CD8-positive, alpha-beta memory T cell (primary cell): ENCODE results near the gene STRBP. TPM values are rescaled to one million over a fixed set of nuclear protein-coding genes. Genes with fewer than 3 reads are reported as not detected.
"Not testable (repeated sequence)": the region's sequence is repeated elsewhere in the genome, so short reads cannot be mapped to it uniquely, and the experiment has no call there.

Experiments
- CTCF ChIA-PET: fragments of 350-600 bp; sonication (Branson Sonifier 250); formaldehyde crosslinking; loops from one replicate; lab custom pipeline; 2021; ENCODE audit warnings: antibody characterized with exemption; lab: Charles Lee
- POLR2A ChIA-PET: fragments of 350-600 bp; sonication (Branson Sonifier 250); formaldehyde crosslinking; loops from one replicate; lab custom pipeline; 2021; ENCODE audit warnings: antibody characterized with exemption; lab: Charles Lee
- DNase-seq, 5 donors: peaks; one replicate each; pipeline versions ENCODE4 v3.0.0 to v3.0.0-alpha.2; 2020 to 2022; ENCODE audit warnings: mixed read lengths in 1 of 5
- H3K27ac ChIP-seq: one replicate; pipeline ENCODE4 v1.7.0; 2013; ENCODE audit warnings: low read depth, mild to moderate bottlenecking, low read length, moderate library complexity
- H3K27me3 ChIP-seq: 2 replicates; pipeline ENCODE4 v1.7.0; 2013; ENCODE audit warnings: low read length, mild to moderate bottlenecking; ENCODE audit not compliant: insufficient read depth, poor library complexity, severe bottlenecking
- H3K36me3 ChIP-seq: 2 replicates; pipeline ENCODE4 v1.7.0; 2013; ENCODE audit warnings: mild to moderate bottlenecking, low read length, moderate library complexity; ENCODE audit not compliant: insufficient read depth
- H3K4me1 ChIP-seq: 2 replicates; pipeline ENCODE4 v1.7.0; 2013; ENCODE audit warnings: mild to moderate bottlenecking, low read length, moderate library complexity; ENCODE audit not compliant: insufficient read depth
- H3K4me3 ChIP-seq: 2 replicates; pipeline ENCODE4 v1.7.0; 2013; ENCODE audit warnings: mild to moderate bottlenecking, low read length
- H3K9me3 ChIP-seq: 2 replicates; pipeline ENCODE4 v1.7.0; 2013; ENCODE audit warnings: mild to moderate bottlenecking, low read length
- H3K27ac Mint-ChIP-seq, 8 donors: one replicate each; pipeline ENCODE4 v1.8.0; 2020 to 2021; ENCODE audit warnings: mixed read lengths in 8 of 8, mild to moderate bottlenecking in 6 of 8, inconsistent platforms in 3 of 8, moderate library complexity in 3 of 8
- H3K27me3 Mint-ChIP-seq, 2 donors: one replicate each; pipeline ENCODE4 v1.8.0; 2020 to 2021; ENCODE audit warnings: mixed read lengths in 2 of 2, mild to moderate bottlenecking in 1 of 2, moderate library complexity in 1 of 2
- H3K36me3 Mint-ChIP-seq, 3 donors: one replicate each; pipeline ENCODE4 v1.8.0; 2020 to 2021; ENCODE audit warnings: mixed read lengths in 3 of 3, inconsistent platforms in 1 of 3, mild to moderate bottlenecking in 1 of 3
- H3K4me1 Mint-ChIP-seq, 3 donors: one replicate each; pipeline ENCODE4 v1.8.0; 2020 to 2021; ENCODE audit warnings: mixed read lengths in 3 of 3, inconsistent platforms in 1 of 3, mild to moderate bottlenecking in 1 of 3
- H3K4me3 Mint-ChIP-seq, 7 donors: one replicate each; pipeline ENCODE4 v1.8.0; 2020 to 2021; ENCODE audit warnings: mixed read lengths in 7 of 7, mild to moderate bottlenecking in 6 of 7, moderate library complexity in 4 of 7, inconsistent platforms in 2 of 7
- H3K9me3 Mint-ChIP-seq, 5 donors: one replicate each; pipeline ENCODE4 v1.8.0; 2020 to 2022; ENCODE audit warnings: mixed read lengths in 5 of 5, mild to moderate bottlenecking in 3 of 5, moderate library complexity in 2 of 5, inconsistent platforms in 1 of 5
- polyA plus RNA-seq: library from polyadenylated mRNA; unstranded; fragments of 300-500 nt; fragmentation: Illumina TruSeq; gene quantifications from one replicate; pipeline ENCODE4 v1.2.3, GENCODE V29; 2021
- total RNA-seq, 2 experiments: library from RNA; stranded (reverse); gene quantifications; one replicate each; pipeline ENCODE4 v1.2.3, GENCODE V29; 2021

Gene STRBP
- total and polyA plus RNA-seq, 3 experiments from 2014 or later = 22.2 to 32.3 (median 31.4) TPM

DNA sequence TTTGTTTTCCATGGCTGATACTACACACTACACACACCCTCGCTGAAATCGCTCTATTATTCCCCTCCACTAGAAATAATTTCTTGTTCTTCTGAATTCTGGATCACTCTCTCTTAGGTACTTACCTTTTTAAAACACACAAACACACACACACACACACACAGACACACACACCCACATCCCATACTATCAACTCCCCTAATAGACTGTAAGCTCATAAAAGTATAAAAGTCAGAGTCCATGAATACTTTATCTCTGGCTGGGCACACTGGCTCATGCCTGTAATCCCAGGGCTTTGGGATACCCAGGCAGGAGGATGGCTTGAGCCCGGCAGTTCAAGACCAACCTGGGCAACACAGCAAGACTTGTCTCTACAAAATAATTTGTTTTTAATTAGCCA, 11.1 kb downstream of the STRBP start:
- Histone ChIP-seq H3K27ac (no peak overlapping the region), H3K36me3 (no peaks in the 10 kb centered on the region), H3K4me3 (no peak overlapping the region), H3K27me3 (no peaks in the 10 kb centered on the region), H3K9me3 (no peaks in the 10 kb centered on the region), H3K4me1 (no peaks in the 10 kb centered on the region)
- Mint-ChIP-seq H3K4me3 (no peak overlapping the region), H3K27me3 (peaks cover 0 to 3% of the 10 kb centered on the region in 2 donors), H3K27ac (no peak overlapping the region), H3K4me1 (peaks cover 9 to 51% (median 38%) of the 10 kb centered on the region in 3 donors), H3K9me3 (no peaks in the 10 kb centered on the region), H3K36me3 (peaks cover 0 to 1% (median 0%) of the 10 kb centered on the region in 3 donors)
- DNase-seq = no peak
- POLR2A ChIA-PET = no interaction called here
- CTCF ChIA-PET = no interaction called here

DNA sequence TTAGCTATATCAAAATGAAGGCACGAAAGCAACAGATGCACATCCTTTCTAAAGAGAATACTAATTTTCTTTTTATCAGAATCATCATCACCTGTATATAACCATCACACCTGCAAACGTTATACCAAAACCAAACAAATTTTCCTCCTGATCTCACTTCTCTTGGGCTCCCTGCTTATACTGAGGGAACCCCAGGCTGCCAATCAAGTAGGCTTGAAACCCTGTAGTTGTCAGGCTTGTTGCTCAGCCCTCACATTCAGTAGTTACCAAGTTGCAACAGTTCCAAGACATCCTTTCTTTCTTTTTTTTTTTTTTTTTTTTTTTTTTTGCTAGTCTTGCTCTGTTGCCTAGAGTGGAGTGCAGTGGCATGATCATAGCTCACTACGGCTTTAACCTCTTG, 12.7 kb downstream of the STRBP start:
- Mint-ChIP-seq H3K4me1 (peaks cover 7 to 44% (median 37%) of the 10 kb centered on the region in 3 donors), H3K27me3 (peaks cover 0 to 3% of the 10 kb centered on the region in 2 donors), H3K9me3 (no peaks in the 10 kb centered on the region), H3K4me3 (no peak overlapping the region), H3K27ac (no peak overlapping the region), H3K36me3 (peaks cover 0 to 1% (median 0%) of the 10 kb centered on the region in 3 donors)
- CTCF ChIA-PET = no interaction called here
- Histone ChIP-seq H3K4me3 (no peak overlapping the region), H3K27me3 (no peaks in the 10 kb centered on the region), H3K27ac (no peak overlapping the region), H3K4me1 (no peaks in the 10 kb centered on the region), H3K36me3 (no peaks in the 10 kb centered on the region), H3K9me3 (no peaks in the 10 kb centered on the region)
- POLR2A ChIA-PET = no interaction called here
- no peak for DNase-seq

DNA sequence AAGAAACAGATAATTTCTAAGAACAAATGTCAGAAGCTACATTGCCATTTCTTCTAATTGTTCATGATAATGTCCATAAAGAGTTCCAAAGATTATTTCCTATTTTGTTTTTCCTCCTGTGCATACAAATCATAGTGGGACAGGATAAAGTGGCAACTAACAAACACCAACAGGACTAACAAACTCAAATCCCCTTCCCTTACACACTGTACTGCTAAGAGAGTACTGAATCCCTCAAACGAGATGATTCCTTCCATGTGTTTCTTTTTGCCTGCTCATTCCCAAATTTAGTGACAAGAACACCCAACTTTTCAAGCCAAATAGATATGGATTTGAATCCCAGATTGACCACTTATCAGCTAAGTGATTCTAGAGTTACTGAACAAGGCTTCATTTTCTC, 15.2 kb downstream of the STRBP start:
- no peaks in the 10 kb centered on the region for H3K36me3 Mint-ChIP-seq
- Histone ChIP-seq H3K9me3 (no peaks in the 10 kb centered on the region), H3K4me1 (no peaks in the 10 kb centered on the region), H3K4me3 (no peak overlapping the region), H3K36me3 (no peaks in the 10 kb centered on the region), H3K27ac (no peak overlapping the region), H3K27me3 (no peaks in the 10 kb centered on the region)
- DNase-seq = no peak
- ChIA-PET POLR2A (no interaction called here), CTCF (interaction anchor here (1.2 to 1.6 kb wide), 2 partner anchors 20 to 97 kb away, joined by 3 to 4 read pairs; no protein-coding TSS in a partner anchor)
- H3K4me1 Mint-ChIP-seq = peaks cover 3 to 29% (median 20%) of the 10 kb centered on the region in 3 donors
- H3K27ac Mint-ChIP-seq = no peak overlapping the region
- H3K4me3 Mint-ChIP-seq = no peak overlapping the region
- peaks cover 0 to 1% of the 10 kb centered on the region in 2 donors for H3K27me3 Mint-ChIP-seq
- no peaks in the 10 kb centered on the region for H3K9me3 Mint-ChIP-seq

DNA sequence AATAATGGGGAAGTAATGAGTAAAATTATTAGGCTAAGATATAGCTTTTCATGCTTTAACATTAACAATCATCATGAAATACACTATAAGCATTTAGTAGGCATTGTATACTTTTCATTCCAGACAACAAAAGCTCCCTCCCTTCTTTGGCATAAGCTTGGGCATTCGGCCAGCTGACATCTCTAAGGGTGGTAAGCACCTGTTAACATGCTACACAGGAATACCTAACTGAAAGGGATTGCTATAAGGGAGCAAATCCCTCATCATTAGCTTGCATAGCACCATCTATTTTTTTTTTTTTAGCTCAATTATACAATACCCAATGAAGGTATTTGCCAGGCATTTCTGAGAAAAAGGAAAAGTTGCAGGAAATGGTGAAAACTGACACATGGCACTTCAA, 16.6 kb downstream of the STRBP start:
- no peaks in the 10 kb centered on the region for H3K27me3 Mint-ChIP-seq
- Histone ChIP-seq H3K27ac (no peak overlapping the region), H3K4me1 (no peaks in the 10 kb centered on the region), H3K36me3 (no peaks in the 10 kb centered on the region), H3K9me3 (no peaks in the 10 kb centered on the region), H3K4me3 (no peak overlapping the region), H3K27me3 (no peaks in the 10 kb centered on the region)
- CTCF ChIA-PET = interaction anchor here (0.6 to 1.6 kb wide), 4 partner anchors 11 to 102 kb away, joined by 4 to 5 read pairs (median 4); no protein-coding TSS in a partner anchor
- POLR2A ChIA-PET = interaction anchor here (0.6 kb wide), 1 partner anchor 9 kb away, joined by 4 read pairs; no protein-coding TSS in a partner anchor
- H3K27ac Mint-ChIP-seq = no peak overlapping the region
- H3K9me3 Mint-ChIP-seq = no peaks in the 10 kb centered on the region
- DNase-seq = no peak
- H3K4me3 Mint-ChIP-seq = no peak overlapping the region
- H3K36me3 Mint-ChIP-seq = no peaks in the 10 kb centered on the region
- H3K4me1 Mint-ChIP-seq = peaks cover 3 to 31% (median 19%) of the 10 kb centered on the region in 3 donors

DNA sequence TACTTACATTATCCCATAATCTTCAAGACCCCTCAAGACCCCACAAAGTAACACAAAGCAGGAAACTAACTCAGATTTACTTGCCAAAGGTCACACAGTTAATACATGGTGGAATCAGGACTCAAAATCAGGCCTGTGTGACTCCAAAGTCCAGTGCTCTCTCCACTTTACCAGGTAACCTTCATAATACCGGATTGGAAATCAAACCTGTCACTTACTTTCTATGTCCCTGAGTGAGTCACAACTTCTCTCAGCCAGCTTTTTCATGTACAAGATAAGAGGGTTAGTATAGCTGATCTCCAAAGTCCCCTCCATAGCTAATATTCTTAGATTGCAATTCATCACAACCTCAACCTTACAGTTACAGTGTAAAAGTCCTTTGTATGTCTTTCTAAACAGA, 17.1 kb downstream of the STRBP start:
- no peaks in the 10 kb centered on the region for H3K36me3 Mint-ChIP-seq
- H3K27me3 Mint-ChIP-seq = no peaks in the 10 kb centered on the region
- Histone ChIP-seq H3K36me3 (no peaks in the 10 kb centered on the region), H3K27me3 (no peaks in the 10 kb centered on the region), H3K27ac (no peak overlapping the region), H3K4me3 (no peak overlapping the region), H3K9me3 (no peaks in the 10 kb centered on the region), H3K4me1 (no peaks in the 10 kb centered on the region)
- no peak for DNase-seq
- H3K4me3 Mint-ChIP-seq = no peak overlapping the region
- H3K4me1 Mint-ChIP-seq = peaks cover 2 to 32% (median 23%) of the 10 kb centered on the region in 3 donors
- no peak overlapping the region for H3K27ac Mint-ChIP-seq
- POLR2A ChIA-PET = no interaction called here
- no peaks in the 10 kb centered on the region for H3K9me3 Mint-ChIP-seq
- CTCF ChIA-PET = interaction anchor here (1.1 to 1.6 kb wide), 2 partner anchors 12 to 103 kb away, joined by 4 to 5 read pairs; no protein-coding TSS in a partner anchor

DNA sequence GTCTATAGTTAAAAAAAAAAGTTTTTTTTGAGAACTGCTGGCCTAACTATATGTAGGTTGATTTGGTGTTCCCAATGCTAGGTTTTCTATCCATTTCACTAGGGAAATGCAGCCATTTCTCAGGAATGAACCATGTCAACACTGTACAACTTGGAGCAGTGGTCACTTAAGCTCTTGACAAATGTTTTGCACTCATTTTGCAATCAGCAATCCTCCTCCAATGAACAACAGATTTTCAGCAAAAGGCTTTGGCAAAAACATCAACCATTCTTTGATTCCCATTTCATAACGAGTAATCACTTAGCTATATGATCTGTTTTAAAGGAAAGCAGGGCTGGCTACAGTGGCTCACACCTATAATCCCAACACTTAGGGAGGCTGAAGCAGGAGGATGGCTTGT, 17.9 kb downstream of the STRBP start:
- H3K36me3 ChIP-seq = no peaks in the 10 kb centered on the region
- ChIA-PET CTCF (no interaction called here), POLR2A (no interaction called here)
- DNase-seq = no peak
- Mint-ChIP-seq H3K4me3 (no peak overlapping the region), H3K27me3 (no peaks in the 10 kb centered on the region), H3K36me3 (no peaks in the 10 kb centered on the region), H3K4me1 (peaks cover 8 to 32% (median 31%) of the 10 kb centered on the region in 3 donors), H3K9me3 (no peaks in the 10 kb centered on the region), H3K27ac (no peak overlapping the region)
- no peak overlapping the region for H3K27ac ChIP-seq
- H3K27me3 ChIP-seq = no peaks in the 10 kb centered on the region
- H3K4me3 ChIP-seq = no peak overlapping the region
- H3K9me3 ChIP-seq = no peaks in the 10 kb centered on the region
- no peaks in the 10 kb centered on the region for H3K4me1 ChIP-seq

DNA sequence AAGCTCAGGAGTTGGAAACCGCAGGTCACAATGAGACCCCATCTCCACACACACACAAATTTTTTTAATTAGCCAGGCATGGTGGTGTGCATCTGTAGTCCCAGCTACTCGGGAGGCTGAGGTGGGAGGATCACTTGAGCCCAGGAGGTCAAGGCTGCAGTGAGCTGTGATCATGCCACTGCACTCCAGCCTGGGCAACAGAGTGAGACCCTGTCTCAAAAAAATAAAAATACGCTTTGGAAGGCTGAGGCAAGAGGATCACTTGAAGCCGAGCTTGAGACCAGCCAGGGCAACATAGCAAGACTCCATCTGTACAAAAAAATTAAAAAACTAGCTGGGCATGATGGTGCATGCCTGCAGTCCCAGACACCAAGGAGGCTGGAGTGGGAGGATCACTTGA, 19.2 kb downstream of the STRBP start:
- H3K4me3 Mint-ChIP-seq, H3K27ac Mint-ChIP-seq, H3K4me1 ChIP-seq, H3K4me3 ChIP-seq, H3K27me3 Mint-ChIP-seq, H3K27ac ChIP-seq, CTCF ChIA-PET, H3K9me3 Mint-ChIP-seq, DNase-seq, POLR2A ChIA-PET, H3K9me3 ChIP-seq, H3K36me3 Mint-ChIP-seq, H3K36me3 ChIP-seq, H3K27me3 ChIP-seq: not testable (repeated sequence)
- H3K4me1 Mint-ChIP-seq = peaks cover 8 to 37% (median 32%) of the 10 kb centered on the region in 3 donors

DNA sequence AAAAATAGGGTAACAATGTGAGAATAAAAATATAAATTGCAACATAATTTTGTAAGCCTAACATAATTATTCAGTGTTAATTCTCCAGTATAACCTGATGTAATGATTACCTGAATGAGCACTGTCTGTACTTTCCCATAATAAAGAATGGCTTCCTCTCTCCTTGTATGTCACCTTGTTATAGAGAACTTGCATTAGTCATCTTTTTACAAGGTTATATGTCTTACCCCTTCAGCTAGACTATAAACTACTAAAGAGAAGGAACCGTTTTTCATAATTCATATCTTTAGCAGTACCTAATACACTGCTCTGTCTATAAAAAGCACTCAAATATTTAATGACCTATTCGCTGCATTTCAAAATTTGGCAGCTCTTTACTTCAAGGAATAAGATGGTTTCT, 19.8 kb downstream of the STRBP start:
- DNase-seq = no peak
- Histone ChIP-seq H3K9me3 (no peaks in the 10 kb centered on the region), H3K4me1 (no peaks in the 10 kb centered on the region), H3K27ac (no peak overlapping the region), H3K27me3 (no peaks in the 10 kb centered on the region), H3K36me3 (no peaks in the 10 kb centered on the region), H3K4me3 (no peak overlapping the region)
- peaks cover 8 to 40% (median 34%) of the 10 kb centered on the region in 3 donors for H3K4me1 Mint-ChIP-seq
- no peak overlapping the region for H3K27ac Mint-ChIP-seq
- no peaks in the 10 kb centered on the region for H3K27me3 Mint-ChIP-seq
- H3K4me3 Mint-ChIP-seq = no peak overlapping the region
- POLR2A ChIA-PET = no interaction called here
- H3K9me3 Mint-ChIP-seq = no peaks in the 10 kb centered on the region
- H3K36me3 Mint-ChIP-seq = no peaks in the 10 kb centered on the region
- CTCF ChIA-PET = no interaction called here
